Mesodermal cell (in vitro differentiated cells): ENCODE data around the gene ZNF724.

Experiments
- H3K27ac ChIP-seq: 2 replicates; pipeline ENCODE4 v1.7.0; 2013; ENCODE audit warnings: mild to moderate bottlenecking, low read depth, low read length, moderate library complexity; ENCODE audit not compliant: severe bottlenecking
- H3K36me3 ChIP-seq: 2 replicates; pipeline ENCODE4 v1.7.1; 2013; ENCODE audit warnings: mild to moderate bottlenecking, low read length, moderate library complexity; ENCODE audit not compliant: control insufficient read depth, insufficient read depth
- H3K4me1 ChIP-seq: one replicate; pipeline ENCODE4 v1.7.1; 2013; ENCODE audit warnings: mild to moderate bottlenecking, low read length; ENCODE audit not compliant: insufficient read depth, control insufficient read depth, poor library complexity, severe bottlenecking
- H3K4me3 ChIP-seq: 2 replicates; pipeline ENCODE4 v1.7.0; 2013; ENCODE audit warnings: low read length, control low read depth, mild to moderate bottlenecking; ENCODE audit not compliant: insufficient read depth, poor library complexity, severe bottlenecking; ENCODE audit errors: extremely low read depth
- H3K9me3 ChIP-seq: 2 replicates; pipeline ENCODE4 v1.7.1; 2013; ENCODE audit warnings: mild to moderate bottlenecking, low read length, moderate library complexity; ENCODE audit not compliant: control insufficient read depth
- WGBS, 2 experiments: methylation state at CpG; one replicate each; pipeline ENCODE4 v1.1.5; 2013; ENCODE audit warnings: missing lambda C conversion rate in 2 of 2; ENCODE audit not compliant: insufficient coverage in 2 of 2; 5-methylcytosine and 5-hydroxymethylcytosine counted together

Gene ZNF724

GRCh38 chr19:23273590-23274412 is 23.6 kb upstream of the ZNF724 start:
- 0% methylated on average over 23 to 33 of the region's 50 CpGs for WGBS, 2 experiments
- Histone ChIP-seq H3K9me3 (no peaks in the 10 kb centered on the region), H3K27ac (peak overlapping the region; percentile 94), H3K4me3 (peak overlapping the region; percentile 78), H3K4me1 (peaks cover 5% of the 10 kb centered on the region), H3K36me3 (peaks cover 36% of the 10 kb centered on the region)

- Histone ChIP-seq H3K27ac (peak overlapping the region; percentile 94), H3K4me1 (peaks cover 5% of the 10 kb centered on the region), H3K9me3 (no peaks in the 10 kb centered on the region), H3K36me3 (peaks cover 40% of the 10 kb centered on the region), H3K4me3 (peak overlapping the region; percentile 78)
- 0 to 3% methylated on average over 1 to 10 of the region's 10 CpGs for WGBS, 2 experiments
Measured at GRCh38 chr19:23273022-23273589, 22.9 kb upstream of the ZNF724 start.

GRCh38 chr19:23263870-23264590 is 13.8 kb upstream of the ZNF724 start:
- no peaks in the 10 kb centered on the region for H3K9me3 ChIP-seq
- peaks cover 82% of the 10 kb centered on the region for H3K36me3 ChIP-seq
- no peaks in the 10 kb centered on the region for H3K4me1 ChIP-seq
- no peak overlapping the region for H3K27ac ChIP-seq
- no peak overlapping the region for H3K4me3 ChIP-seq
- 86 to 100% methylated on average over 1 to 2 of the region's 2 CpGs for WGBS, 2 experiments

- H3K4me1 ChIP-seq, result no peaks in the 10 kb centered on the region
- H3K36me3 ChIP-seq, result peaks cover 84% of the 10 kb centered on the region
- no peak overlapping the region for H3K4me3 ChIP-seq
- no peaks in the 10 kb centered on the region for H3K9me3 ChIP-seq
- 60 to 71% methylated on average over 2 of the region's 2 CpGs for WGBS, 2 experiments
- H3K27ac ChIP-seq, result no peak overlapping the region
Measured at GRCh38 chr19:23263396-23263795, 13.2 kb upstream of the ZNF724 start.

GRCh38 chr19:23262920-23263319 is 12.7 kb upstream of the ZNF724 start:
- 96 to 100% methylated on average over 4 of the region's 5 CpGs for WGBS, 2 experiments
- Histone ChIP-seq H3K9me3 (no peaks in the 10 kb centered on the region), H3K4me1 (no peaks in the 10 kb centered on the region), H3K27ac (no peak overlapping the region), H3K36me3 (peaks cover 80% of the 10 kb centered on the region), H3K4me3 (no peak overlapping the region)

GRCh38 chr19:23261496-23262020 is 11.4 kb upstream of the ZNF724 start:
- Histone ChIP-seq H3K4me1 (no peaks in the 10 kb centered on the region), H3K27ac (no peak overlapping the region), H3K9me3 (no peaks in the 10 kb centered on the region), H3K4me3 (no peak overlapping the region), H3K36me3 (peaks cover 66% of the 10 kb centered on the region)
- WGBS, 2 experiments, result 97% methylated on average over 3 of the region's 3 CpGs

GRCh38 chr19:23260956-23261355 is 10.8 kb upstream of the ZNF724 start:
- H3K4me3 ChIP-seq, result no peak overlapping the region
- 86 to 93% methylated on average over 3 to 5 of the region's 5 CpGs for WGBS, 2 experiments
- no peaks in the 10 kb centered on the region for H3K4me1 ChIP-seq
- H3K9me3 ChIP-seq, result no peaks in the 10 kb centered on the region
- H3K27ac ChIP-seq, result no peak overlapping the region
- peaks cover 61% of the 10 kb centered on the region for H3K36me3 ChIP-seq

- Histone ChIP-seq H3K36me3 (peaks cover 55% of the 10 kb centered on the region), H3K27ac (no peak overlapping the region), H3K9me3 (no peaks in the 10 kb centered on the region), H3K4me3 (no peak overlapping the region), H3K4me1 (no peaks in the 10 kb centered on the region)
- 97 to 100% methylated on average over 1 to 2 of the region's 2 CpGs for WGBS, 2 experiments
Measured at GRCh38 chr19:23259961-23260360, 9.8 kb upstream of the ZNF724 start.

- Histone ChIP-seq H3K27ac (no peak overlapping the region), H3K36me3 (peaks cover 23% of the 10 kb centered on the region), H3K4me1 (no peaks in the 10 kb centered on the region), H3K9me3 (no peaks in the 10 kb centered on the region), H3K4me3 (no peak overlapping the region)
- WGBS, 2 experiments, result 85 to 90% methylated on average over 4 of the region's 4 CpGs
Measured at GRCh38 chr19:23255700-23256099, 5.5 kb upstream of the ZNF724 start.

- 94 to 95% methylated on average over 2 to 3 of the region's 5 CpGs for WGBS, 2 experiments
- Histone ChIP-seq H3K36me3 (peaks cover 9% of the 10 kb centered on the region), H3K9me3 (no peaks in the 10 kb centered on the region), H3K27ac (no peak overlapping the region), H3K4me1 (no peaks in the 10 kb centered on the region), H3K4me3 (no peak overlapping the region)
Measured at GRCh38 chr19:23254141-23254910, 4.1 kb upstream of the ZNF724 start.
